Progenitor cell of endocrine pancreas (in vitro differentiated cells): ENCODE measurements around the gene ARL6IP5. TPM values are rescaled to one million over a fixed set of nuclear protein-coding genes. Genes with fewer than 3 reads are reported as not detected.

ENCODE experiments used
- DNase-seq: peaks from one replicate; pipeline ENCODE4 v3.0.0; 2021; ENCODE audit warnings: low spot score; ENCODE audit not compliant: unreplicated experiment
- H3K27ac Mint-ChIP-seq: 2 replicates; pipeline ENCODE4 v1.8.0; 2021; ENCODE audit warnings: mild to moderate bottlenecking, moderate library complexity, mixed read lengths
- H3K27me3 Mint-ChIP-seq: 2 replicates; pipeline ENCODE4 v1.8.0; 2021; ENCODE audit warnings: mixed read lengths
- H3K36me3 Mint-ChIP-seq: 2 replicates; pipeline ENCODE4 v1.8.0; 2022; ENCODE audit warnings: mixed read lengths; ENCODE audit not compliant: insufficient read depth
- H3K4me1 Mint-ChIP-seq: 2 replicates; pipeline ENCODE4 v1.8.0; 2021; ENCODE audit warnings: low read depth, mixed read lengths
- H3K4me3 Mint-ChIP-seq: 2 replicates; pipeline ENCODE4 v1.8.0; 2021; ENCODE audit warnings: low read depth, mild to moderate bottlenecking, moderate library complexity, mixed read lengths
- H3K9me3 Mint-ChIP-seq: 2 replicates; pipeline ENCODE4 v1.8.0; 2021; ENCODE audit warnings: low read depth, mixed read lengths
- total RNA-seq: library from RNA; stranded (reverse); gene quantifications from 2 replicates; pipeline ENCODE4 v1.2.1, GENCODE V29; 2021
- TF ChIP-seq, protein P1 (sequence below): fragments of 200-600 bp; sonication (generic); IDR thresholded peaks from one replicate; pipeline ENCODE4 v1.5.0; 2021; ENCODE audit warnings: antibody characterized with exemption, mild to moderate bottlenecking; ENCODE audit not compliant: unreplicated experiment

The ARL6IP5 gene
- total RNA-seq, 1 donor from 2014 or later, result 55.4 TPM

DNA sequence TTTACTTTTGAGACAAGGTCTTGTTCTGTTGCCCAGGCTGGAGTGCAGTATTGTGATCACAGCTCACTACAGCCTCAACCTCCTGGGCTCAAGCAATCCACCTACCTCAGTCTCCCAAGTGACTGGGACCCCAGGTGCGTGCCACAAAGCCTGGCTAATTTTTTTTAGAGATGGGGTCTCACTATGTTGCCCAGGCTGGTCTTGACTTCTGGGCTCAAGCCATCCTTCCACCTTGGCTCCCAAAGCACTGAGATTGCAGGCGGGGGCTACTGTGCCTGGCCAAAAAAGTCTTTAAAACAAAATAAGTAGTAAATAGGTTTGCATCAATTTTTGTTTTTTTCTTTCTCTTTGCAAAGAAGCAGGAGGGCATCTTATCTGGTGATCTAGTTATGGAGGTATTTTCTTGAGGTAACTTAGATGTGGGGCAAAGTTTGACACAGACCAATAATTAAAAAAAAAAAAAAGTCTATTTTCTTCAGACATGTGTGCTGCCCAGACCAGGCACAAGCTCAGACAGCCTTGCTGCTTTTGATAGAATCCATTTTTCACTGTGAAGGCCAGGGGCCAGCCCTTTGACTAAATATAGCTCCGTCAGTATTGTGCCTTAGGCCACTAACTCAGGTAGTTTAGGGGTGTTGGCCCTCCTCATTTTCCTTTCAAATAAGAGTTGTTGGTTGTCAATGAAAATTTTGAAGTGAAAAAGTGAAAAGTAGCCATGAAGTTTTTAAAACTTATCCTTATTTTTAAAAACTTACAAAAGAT lies 2.5 kb downstream of the ARL6IP5 start:
- no peak for DNase-seq
- H3K27me3 Mint-ChIP-seq, result no peaks in the 10 kb centered on the region
- no peak overlapping the region for H3K27ac Mint-ChIP-seq
- no peak overlapping the region for H3K4me3 Mint-ChIP-seq
- peaks cover 2% of the 10 kb centered on the region for H3K36me3 Mint-ChIP-seq
- TF ChIP-seq, protein P1, sequence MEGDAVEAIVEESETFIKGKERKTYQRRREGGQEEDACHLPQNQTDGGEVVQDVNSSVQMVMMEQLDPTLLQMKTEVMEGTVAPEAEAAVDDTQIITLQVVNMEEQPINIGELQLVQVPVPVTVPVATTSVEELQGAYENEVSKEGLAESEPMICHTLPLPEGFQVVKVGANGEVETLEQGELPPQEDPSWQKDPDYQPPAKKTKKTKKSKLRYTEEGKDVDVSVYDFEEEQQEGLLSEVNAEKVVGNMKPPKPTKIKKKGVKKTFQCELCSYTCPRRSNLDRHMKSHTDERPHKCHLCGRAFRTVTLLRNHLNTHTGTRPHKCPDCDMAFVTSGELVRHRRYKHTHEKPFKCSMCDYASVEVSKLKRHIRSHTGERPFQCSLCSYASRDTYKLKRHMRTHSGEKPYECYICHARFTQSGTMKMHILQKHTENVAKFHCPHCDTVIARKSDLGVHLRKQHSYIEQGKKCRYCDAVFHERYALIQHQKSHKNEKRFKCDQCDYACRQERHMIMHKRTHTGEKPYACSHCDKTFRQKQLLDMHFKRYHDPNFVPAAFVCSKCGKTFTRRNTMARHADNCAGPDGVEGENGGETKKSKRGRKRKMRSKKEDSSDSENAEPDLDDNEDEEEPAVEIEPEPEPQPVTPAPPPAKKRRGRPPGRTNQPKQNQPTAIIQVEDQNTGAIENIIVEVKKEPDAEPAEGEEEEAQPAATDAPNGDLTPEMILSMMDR, result no peak
- no peaks in the 10 kb centered on the region for H3K9me3 Mint-ChIP-seq
- peaks cover 28% of the 10 kb centered on the region for H3K4me1 Mint-ChIP-seq

DNA sequence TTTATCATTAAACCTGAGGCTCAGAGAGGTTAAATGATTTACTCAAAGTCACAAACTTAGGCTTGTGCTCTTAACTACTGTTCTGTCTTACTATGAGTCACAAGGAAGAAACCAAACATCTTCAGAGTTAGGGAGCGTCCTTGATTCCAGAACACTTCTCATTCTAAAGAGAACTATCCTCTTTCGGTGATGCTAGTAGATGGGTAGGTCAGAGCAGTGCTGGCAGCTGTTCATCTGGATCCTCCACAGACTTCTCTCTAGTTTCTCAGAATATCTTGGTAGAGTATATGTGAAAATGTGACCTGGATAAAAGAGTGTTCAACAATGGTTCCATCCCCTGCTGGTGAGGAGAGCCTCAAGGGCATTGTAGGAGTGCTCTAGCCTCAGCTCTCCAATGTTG lies 3.3 kb downstream of the ARL6IP5 start:
- no peak for DNase-seq
- H3K36me3 Mint-ChIP-seq, result peaks cover 2% of the 10 kb centered on the region
- H3K4me3 Mint-ChIP-seq, result no peak overlapping the region
- no peaks in the 10 kb centered on the region for H3K9me3 Mint-ChIP-seq
- no peak overlapping the region for H3K27ac Mint-ChIP-seq
- H3K27me3 Mint-ChIP-seq, result no peaks in the 10 kb centered on the region
- TF ChIP-seq, protein P1, result no peak
- peaks cover 26% of the 10 kb centered on the region for H3K4me1 Mint-ChIP-seq

DNA sequence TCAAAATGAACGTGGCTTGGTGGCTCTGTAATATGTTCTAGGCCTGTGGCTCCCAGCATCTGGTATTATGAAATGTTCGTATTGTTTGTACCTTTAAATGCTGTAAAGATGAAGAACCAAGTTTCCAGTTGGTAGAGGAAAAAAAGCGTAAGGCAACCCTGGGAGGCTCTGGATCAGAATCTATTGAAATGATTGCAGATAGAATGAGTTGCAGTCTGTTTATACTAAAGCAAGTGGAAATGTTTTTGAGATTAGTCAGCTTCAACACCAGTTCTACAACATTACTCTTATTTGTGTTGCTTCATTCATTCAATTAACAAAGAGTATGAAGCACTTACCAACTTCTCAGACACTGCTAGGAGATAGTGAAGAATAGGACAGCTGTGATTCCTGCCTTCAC lies 5.3 kb downstream of the ARL6IP5 start:
- H3K4me1 Mint-ChIP-seq, result peaks cover 17% of the 10 kb centered on the region
- H3K4me3 Mint-ChIP-seq, result no peak overlapping the region
- H3K27me3 Mint-ChIP-seq, result no peaks in the 10 kb centered on the region
- TF ChIP-seq, protein P1, result no peak
- no peak overlapping the region for H3K27ac Mint-ChIP-seq
- DNase-seq, result no peak
- H3K36me3 Mint-ChIP-seq, result peaks cover 2% of the 10 kb centered on the region
- H3K9me3 Mint-ChIP-seq, result no peaks in the 10 kb centered on the region

DNA sequence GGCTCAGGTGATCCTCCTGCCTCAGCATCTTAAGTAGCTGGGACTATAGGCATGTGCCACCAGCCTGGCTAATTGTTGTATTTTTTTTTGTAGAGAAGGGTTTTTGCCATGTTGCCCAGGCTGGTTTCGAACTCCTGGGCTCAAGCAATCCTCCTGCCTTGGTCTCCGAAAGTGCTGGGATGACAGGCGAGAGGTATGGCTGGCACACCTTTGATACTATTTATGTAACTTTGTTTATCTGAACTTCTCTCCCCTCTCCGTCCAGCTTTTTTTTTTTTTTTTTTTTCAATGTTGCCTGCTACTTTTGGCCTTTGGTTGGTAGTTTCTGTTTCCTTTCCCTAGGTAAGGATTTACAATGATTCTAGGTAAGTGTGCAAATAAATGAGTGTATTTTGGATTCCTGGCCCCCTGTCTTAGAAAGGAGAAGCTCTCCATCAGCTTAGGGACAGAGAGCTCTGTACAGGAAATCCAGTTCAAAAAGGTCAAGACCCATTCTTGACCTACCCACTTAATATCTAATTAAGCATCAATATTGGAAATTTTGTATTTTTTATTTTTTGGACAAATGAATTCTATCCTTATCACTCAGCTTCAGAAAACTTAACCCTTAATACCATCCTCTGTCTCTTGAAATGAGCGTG lies 6.8 kb downstream of the ARL6IP5 start:
- Mint-ChIP-seq H3K36me3 (peaks cover 2% of the 10 kb centered on the region), H3K4me1 (peaks cover 9% of the 10 kb centered on the region), H3K27me3 (no peaks in the 10 kb centered on the region), H3K9me3 (no peaks in the 10 kb centered on the region), H3K4me3 (no peak overlapping the region), H3K27ac (no peak overlapping the region)
- TF ChIP-seq, protein P1, result no peak
- no peak for DNase-seq

DNA sequence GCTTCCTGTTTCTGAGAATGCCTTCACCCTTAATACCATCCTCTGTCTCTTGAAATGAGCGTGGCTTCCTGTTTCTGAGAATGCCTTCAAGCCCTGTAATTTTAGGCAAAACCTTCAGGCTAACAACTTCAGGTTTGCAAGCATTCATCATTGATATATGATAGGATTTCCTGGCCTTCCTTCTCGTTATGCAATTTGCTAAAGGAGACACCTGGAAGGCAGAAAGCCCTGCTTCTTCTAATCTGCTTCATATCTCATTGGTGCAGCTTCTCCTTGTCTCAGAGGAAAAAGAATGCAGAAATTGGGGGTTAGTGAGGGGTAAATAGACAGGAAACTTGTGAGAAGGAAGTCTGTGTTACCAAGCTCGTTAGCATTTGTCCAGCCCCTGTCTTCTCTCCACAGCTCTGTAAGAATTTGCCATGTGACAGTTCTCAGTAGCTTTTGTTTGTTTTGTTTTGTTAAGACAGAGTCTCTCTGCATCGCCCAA lies 7.3 kb downstream of the ARL6IP5 start:
- Mint-ChIP-seq H3K27me3 (no peaks in the 10 kb centered on the region), H3K4me1 (peaks cover 9% of the 10 kb centered on the region), H3K9me3 (no peaks in the 10 kb centered on the region), H3K4me3 (no peak overlapping the region), H3K36me3 (peaks cover 2% of the 10 kb centered on the region), H3K27ac (no peak overlapping the region)
- TF ChIP-seq, protein P1, result no peak
- no peak for DNase-seq
